Trophoblast cell (in vitro differentiated cells and primary cell): ENCODE results near the gene B3GNT5.

ENCODE experiments used
- DNase-seq, 2 donors: peaks; one replicate each; pipeline ENCODE4 v3.0.0-alpha.2; 2016
- H2AFZ ChIP-seq: 2 replicates; pipeline ENCODE4 v1.6.1; 2013; ENCODE audit warnings: low read length, moderate library complexity, mild to moderate bottlenecking; ENCODE audit not compliant: insufficient read depth, poor library complexity
- H2AK5ac ChIP-seq: 2 replicates; pipeline ENCODE4 v1.6.1; 2013; ENCODE audit warnings: mild to moderate bottlenecking, low read length
- H2BK120ac ChIP-seq: 2 replicates; pipeline ENCODE4 v1.6.1; 2013; ENCODE audit warnings: low read length, mild to moderate bottlenecking, moderate library complexity; ENCODE audit not compliant: insufficient read depth, poor library complexity
- H2BK12ac ChIP-seq: 2 replicates; pipeline ENCODE4 v1.6.1; 2013; ENCODE audit warnings: mild to moderate bottlenecking, low read length, moderate library complexity
- H2BK5ac ChIP-seq: 2 replicates; pipeline ENCODE4 v1.6.1; 2013; ENCODE audit warnings: low read length, low read depth, moderate library complexity, mild to moderate bottlenecking; ENCODE audit not compliant: poor library complexity
- H3K14ac ChIP-seq: 2 replicates; pipeline ENCODE4 v1.6.1; 2013; ENCODE audit warnings: mild to moderate bottlenecking, low read length
- H3K18ac ChIP-seq: 2 replicates; pipeline ENCODE4 v1.6.1; 2013; ENCODE audit warnings: mild to moderate bottlenecking, low read length
- H3K23ac ChIP-seq: 2 replicates; pipeline ENCODE4 v1.6.1; 2013; ENCODE audit warnings: low read length
- H3K27ac ChIP-seq: 2 replicates; pipeline ENCODE4 v1.5.1; 2013; ENCODE audit warnings: low read depth, mild to moderate bottlenecking, inconsistent platforms, low read length, moderate library complexity
- H3K27me3 ChIP-seq: 2 replicates; pipeline ENCODE4 v1.6.1; 2013; ENCODE audit warnings: inconsistent platforms, mild to moderate bottlenecking, low read length, moderate library complexity; ENCODE audit not compliant: insufficient read depth
- H3K36me3 ChIP-seq, 2 experiments: 1 replicate in 1 of 2; 2 replicates in 1 of 2; pipeline ENCODE4 v1.6.1; 2013; ENCODE audit warnings: low read length in 2 of 2, mild to moderate bottlenecking in 2 of 2, moderate library complexity in 1 of 2; ENCODE audit not compliant: insufficient read depth in 2 of 2, control insufficient read depth in 1 of 2
- H3K4ac ChIP-seq: 2 replicates; pipeline ENCODE4 v1.6.1; 2013; ENCODE audit warnings: low read depth, mild to moderate bottlenecking, low read length, moderate library complexity
- H3K4me1 ChIP-seq, 2 experiments: 1 replicate in 1 of 2; 2 replicates in 1 of 2; pipeline ENCODE4 v1.6.1; 2013; ENCODE audit warnings: low read length in 2 of 2, mild to moderate bottlenecking in 2 of 2, moderate library complexity in 1 of 2; ENCODE audit not compliant: insufficient read depth in 2 of 2, control insufficient read depth in 1 of 2
- H3K4me2 ChIP-seq: 2 replicates; pipeline ENCODE4 v1.6.1; 2013; ENCODE audit warnings: inconsistent platforms, mild to moderate bottlenecking, low read length, moderate library complexity
- H3K4me3 ChIP-seq: 2 replicates; pipeline ENCODE4 v1.5.1; 2013; ENCODE audit warnings: mild to moderate bottlenecking, low read depth, low read length, inconsistent platforms
- H3K79me1 ChIP-seq: one replicate; pipeline ENCODE4 v1.6.1; 2013; ENCODE audit warnings: low read length
- H3K79me2 ChIP-seq: 2 replicates; pipeline ENCODE4 v1.6.1; 2013; ENCODE audit warnings: low read length, mild to moderate bottlenecking; ENCODE audit not compliant: control insufficient read depth, insufficient read depth, poor library complexity
- H3K9ac ChIP-seq: 2 replicates; pipeline ENCODE4 v1.6.1; 2013; ENCODE audit warnings: mild to moderate bottlenecking, low read length
- H3K9me3 ChIP-seq: 2 replicates; pipeline ENCODE4 v1.6.1; 2013; ENCODE audit warnings: low read depth, mild to moderate bottlenecking, control low read depth, inconsistent platforms, low read length; ENCODE audit not compliant: insufficient read depth
- H4K12ac ChIP-seq: 2 replicates; pipeline ENCODE4 v1.6.1; 2013; ENCODE audit warnings: low read depth, mild to moderate bottlenecking, low read length, moderate library complexity
- H4K8ac ChIP-seq: 2 replicates; pipeline ENCODE4 v1.6.1; 2013; ENCODE audit warnings: low read depth, mild to moderate bottlenecking, low read length, moderate library complexity
- H4K91ac ChIP-seq: one replicate; pipeline ENCODE4 v1.6.1; 2013; ENCODE audit warnings: low read depth, mild to moderate bottlenecking, low read length, moderate library complexity
- WGBS: extraction: QIAGEN DNeasy Blood & Tissue Kit; methylation state at CpG from one replicate; pipeline ENCODE4 v1.1.7; 2013; ENCODE audit warnings: missing lambda C conversion rate; ENCODE audit not compliant: insufficient read length, insufficient coverage; ENCODE audit errors: extremely low coverage; 5-methylcytosine and 5-hydroxymethylcytosine counted together

Gene B3GNT5

DNA sequence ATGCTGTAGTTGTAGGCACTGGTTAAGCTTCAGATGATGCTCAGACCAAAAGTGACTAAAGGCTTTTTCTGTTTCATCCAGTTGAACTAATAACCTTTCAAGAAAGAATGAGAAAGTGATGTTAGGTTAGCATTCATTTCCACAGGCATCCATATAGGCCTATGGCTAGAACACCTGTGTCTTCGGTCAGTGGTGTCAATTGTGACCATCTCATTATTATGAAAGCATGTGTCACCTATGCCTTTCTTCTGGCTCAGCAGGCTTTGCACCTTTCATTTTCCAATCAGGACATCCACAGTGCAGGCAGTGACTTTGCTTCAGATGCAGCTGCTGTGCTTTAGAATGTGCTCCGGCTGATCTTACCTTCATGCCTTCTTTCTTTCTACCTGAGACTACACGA is 57.9 kb downstream of the B3GNT5 start:
- Histone ChIP-seq H2BK12ac (no peak overlapping the region), H2AFZ (no peak overlapping the region), H3K36me3 (no peaks in the 10 kb centered on the region), H3K27ac (no peak overlapping the region), H3K4me1 (peaks cover 12 to 20% of the 10 kb centered on the region in 2 experiments), H3K27me3 (no peaks in the 10 kb centered on the region), H2AK5ac (no peak overlapping the region), H3K9me3 (peaks cover 2% of the 10 kb centered on the region), H3K18ac (no peak overlapping the region), H3K4me3 (no peak overlapping the region), H3K23ac (no peak overlapping the region), H4K91ac (no peak overlapping the region), H3K4ac (no peak overlapping the region), H4K8ac (no peak overlapping the region), H3K4me2 (no peak overlapping the region), H2BK5ac (no peak overlapping the region), H3K14ac (no peak overlapping the region), H3K79me2 (no peaks in the 10 kb centered on the region), H2BK120ac (no peak overlapping the region), H3K9ac (no peak overlapping the region), H3K79me1 (peaks cover 7% of the 10 kb centered on the region), H4K12ac (no peak overlapping the region)
- WGBS: no CpG with 5 or more reads among the region's 3 CpGs
- no peak for DNase-seq

DNA sequence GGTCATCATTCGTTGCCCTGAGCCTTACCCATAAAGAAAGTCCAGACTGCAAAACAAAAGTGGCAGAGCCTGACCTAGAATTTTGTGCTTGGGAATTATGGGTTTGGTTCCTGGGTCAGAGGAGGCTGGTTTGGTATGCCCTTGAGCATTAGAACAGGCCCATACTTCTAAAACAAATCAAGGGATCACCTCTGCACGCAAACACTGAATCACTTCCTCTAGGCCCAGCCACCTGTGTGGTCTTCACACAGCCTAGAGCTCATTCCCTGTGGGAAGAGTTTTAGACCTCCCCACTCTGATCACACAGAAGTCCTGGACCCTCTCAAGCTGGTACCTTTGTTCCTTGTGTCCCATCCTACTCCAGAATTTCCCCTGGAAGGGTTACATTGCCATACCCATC is 59.4 kb downstream of the B3GNT5 start:
- no peak overlapping the region for H3K4ac ChIP-seq
- H3K18ac ChIP-seq: no peak overlapping the region
- no peak overlapping the region for H3K9ac ChIP-seq
- no peak overlapping the region for H3K14ac ChIP-seq
- no peaks in the 10 kb centered on the region for H3K27me3 ChIP-seq
- H3K36me3 ChIP-seq: no peaks in the 10 kb centered on the region
- H4K12ac ChIP-seq: no peak overlapping the region
- no peak overlapping the region for H2BK5ac ChIP-seq
- H3K79me2 ChIP-seq: no peaks in the 10 kb centered on the region
- no peak overlapping the region for H3K27ac ChIP-seq
- H3K4me2 ChIP-seq: no peak overlapping the region
- no peak overlapping the region for H4K8ac ChIP-seq
- no peak overlapping the region for H3K23ac ChIP-seq
- no CpG with 5 or more reads among the region's 2 CpGs for WGBS
- no peak overlapping the region for H3K4me3 ChIP-seq
- H2BK120ac ChIP-seq: no peak overlapping the region
- H2AFZ ChIP-seq: no peak overlapping the region
- peaks cover 8% of the 10 kb centered on the region for H3K79me1 ChIP-seq
- no peak overlapping the region for H2AK5ac ChIP-seq
- H2BK12ac ChIP-seq: no peak overlapping the region
- H3K4me1 ChIP-seq: peaks cover 7 to 15% of the 10 kb centered on the region in 2 experiments
- no peak for DNase-seq
- H3K9me3 ChIP-seq: peaks cover 2% of the 10 kb centered on the region
- no peak overlapping the region for H4K91ac ChIP-seq

DNA sequence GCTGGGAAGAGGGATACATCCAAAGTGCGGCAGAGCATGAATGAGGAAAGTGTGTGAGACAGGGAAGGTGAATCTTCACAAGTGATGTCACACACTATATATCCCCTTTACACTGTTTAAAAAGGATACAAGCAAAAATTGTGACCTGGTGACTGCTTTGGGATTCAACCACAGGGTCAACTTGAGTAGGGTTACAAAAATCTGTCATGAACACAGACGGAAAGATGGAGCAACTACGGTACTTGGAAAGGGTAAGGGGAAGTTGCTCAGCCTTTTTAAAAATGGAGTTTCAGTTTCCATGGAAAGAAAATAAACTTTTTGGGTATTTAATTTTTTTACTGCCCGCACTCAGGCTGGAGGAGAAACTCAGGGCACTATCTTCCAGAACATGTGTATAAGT is 60.3 kb downstream of the B3GNT5 start:
- no peak overlapping the region for H3K9ac ChIP-seq
- no CpG with 5 or more reads among the region's 4 CpGs for WGBS
- H3K9me3 ChIP-seq: peaks cover 2% of the 10 kb centered on the region

DNA sequence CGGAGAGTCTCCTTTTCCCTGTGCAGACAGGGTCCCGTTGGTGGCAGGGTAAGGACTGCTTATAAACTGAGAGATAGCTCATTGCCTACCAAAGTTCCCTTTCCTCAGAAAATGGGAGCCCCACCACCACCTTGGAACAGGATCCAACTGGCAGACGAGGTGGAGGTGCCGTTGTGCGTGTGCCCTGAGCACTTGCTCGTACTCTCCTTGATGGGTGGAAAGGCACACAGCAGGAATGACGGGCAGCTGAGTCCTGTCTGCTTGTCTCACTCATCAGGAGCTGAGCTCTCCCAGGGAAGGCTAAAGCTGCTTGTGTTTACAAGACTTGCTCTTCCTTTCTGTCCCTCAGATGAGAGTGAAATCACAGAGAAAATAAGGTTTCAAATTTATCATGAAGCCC is 60.7 kb downstream of the B3GNT5 start:
- H3K79me1 ChIP-seq: peaks cover 8% of the 10 kb centered on the region
- H3K9me3 ChIP-seq: peaks cover 2% of the 10 kb centered on the region
- peaks cover 7 to 11% of the 10 kb centered on the region in 2 experiments for H3K4me1 ChIP-seq
- WGBS: no CpG with 5 or more reads among the region's 7 CpGs
- H3K14ac ChIP-seq: peak overlapping the region; percentile 24
- no peak overlapping the region for H3K23ac ChIP-seq
- H2BK12ac ChIP-seq: peak overlapping the region; percentile 58
- H3K27me3 ChIP-seq: no peaks in the 10 kb centered on the region
- H3K36me3 ChIP-seq: no peaks in the 10 kb centered on the region
- no peaks in the 10 kb centered on the region for H3K79me2 ChIP-seq
- DNase-seq: no peak
- H3K18ac ChIP-seq: no peak overlapping the region
- H4K12ac ChIP-seq: no peak overlapping the region
- H2BK5ac ChIP-seq: no peak overlapping the region
- no peak overlapping the region for H3K4me2 ChIP-seq
- H4K8ac ChIP-seq: no peak overlapping the region
- peak overlapping the region; percentile 2 for H4K91ac ChIP-seq
- H3K4ac ChIP-seq: no peak overlapping the region
- no peak overlapping the region for H3K9ac ChIP-seq
- H3K27ac ChIP-seq: no peak overlapping the region
- peak overlapping the region; percentile 21 for H2AK5ac ChIP-seq
- H2BK120ac ChIP-seq: peak overlapping the region; percentile 40
- no peak overlapping the region for H3K4me3 ChIP-seq
- H2AFZ ChIP-seq: no peak overlapping the region

More for the DNA sequence above, 60.3 kb downstream of the B3GNT5 start:
- Histone ChIP-seq H2BK12ac (peak overlapping the region; percentile 18), H4K12ac (no peak overlapping the region), H3K27me3 (no peaks in the 10 kb centered on the region), H2BK5ac (no peak overlapping the region), H2AK5ac (no peak overlapping the region), H3K4me1 (peaks cover 7 to 11% of the 10 kb centered on the region in 2 experiments), H3K14ac (no peak overlapping the region), H3K18ac (no peak overlapping the region), H3K4me3 (no peak overlapping the region), H3K23ac (no peak overlapping the region), H3K36me3 (no peaks in the 10 kb centered on the region), H3K79me2 (no peaks in the 10 kb centered on the region), H3K27ac (no peak overlapping the region), H3K4me2 (no peak overlapping the region), H4K8ac (no peak overlapping the region), H3K79me1 (peaks cover 8% of the 10 kb centered on the region), H3K4ac (no peak overlapping the region), H4K91ac (peak overlapping the region; percentile 2), H2BK120ac (no peak overlapping the region), H2AFZ (no peak overlapping the region)
- no peak for DNase-seq
